H1 (cell line): Measurements from ENCODE around the gene MROH7. TPM values are rescaled to one million over a fixed set of nuclear protein-coding genes. Genes with fewer than 3 reads are reported as not detected.

Experiments
- CHD7 ChIP-seq: fragments of 300-600 bp; sonication (generic); IDR thresholded peaks from 2 replicates; pipeline ENCODE4 v1.7.1; 2012; ENCODE audit warnings: low read length, moderate library complexity, mild to moderate bottlenecking, inconsistent platforms; ENCODE audit not compliant: insufficient replicate concordance
- HDAC6 ChIP-seq: IDR thresholded peaks from one replicate; pipeline ENCODE4 v1.7.1; 2012; ENCODE audit warnings: low read depth, mild to moderate bottlenecking, inconsistent platforms, low read length, moderate library complexity
- KDM1A ChIP-seq: fragments of 200-600, 300-600 bp; sonication (generic); IDR thresholded peaks from 2 replicates; pipeline ENCODE4 v1.7.1; 2016; ENCODE audit warnings: mild to moderate bottlenecking, low read length, borderline replicate concordance
- PHF8 ChIP-seq: fragments of 200-600 bp; sonication (generic); conservative IDR thresholded peaks from 2 replicates; pipeline ENCODE4 v1.7.1; 2012; ENCODE audit warnings: low read depth, mild to moderate bottlenecking, inconsistent platforms, low read length, moderate library complexity
- SIX5 ChIP-seq: IDR thresholded peaks from 2 replicates; pipeline ENCODE4 v1.6.1; 2011; ENCODE audit warnings: mild to moderate bottlenecking, low read depth, low read length
- TBP ChIP-seq: IDR thresholded peaks from 2 replicates; pipeline ENCODE4 v1.6.1; 2011; ENCODE audit warnings: low read depth, low read length, improper control_type of control experiment
- TEAD4 ChIP-seq: IDR thresholded peaks from 2 replicates; pipeline ENCODE4 v1.6.1; 2012; ENCODE audit warnings: low read depth, low read length, inconsistent platforms, mixed read lengths
- polyA plus RNA-seq, 7 experiments: library from polyadenylated mRNA; depleted of rRNA in 3 of 7; stranded (reverse) in 5 of 7; unstranded in 2 of 7; fragments of >200 nt in 5 of 7; fragments of 200-250 nt in 2 of 7; gene quantifications; 1 replicate in 5 of 7; 2 replicates in 1 of 7; 4 replicates in 1 of 7; pipeline versions ENCODE4 v1.2.1 to v1.2.3, GENCODE V29; 2011 to 2013; ENCODE audit warnings: missing spikeins in 2 of 7, mixed read lengths in 2 of 7
- total RNA-seq: library from RNA; stranded (reverse); fragmentation: NEBNext Ultra II Directional; extraction: Animal tissue kit (Norgen Biotek cat#: 25700); gene quantifications from 2 replicates; pipeline ENCODE4 v1.2.1, GENCODE V29; 2021
- TF ChIP-seq, protein P1 (sequence below): IDR thresholded peaks from 2 replicates; pipeline ENCODE4 v1.6.1; 2012; ENCODE audit warnings: inconsistent platforms
- TF ChIP-seq, protein P2 (sequence below): IDR thresholded peaks from 2 replicates; pipeline ENCODE4 v1.6.1; 2011; ENCODE audit warnings: low read length, improper control_type of control experiment

Gene MROH7
- total and polyA plus RNA-seq, 2 of the 8 experiments (the other 6 are each of a cell fraction or from before 2014, with no cell fraction given), result 0.07 to 0.20 TPM

- no peak for TF ChIP-seq CHD7
- no peak for TF ChIP-seq PHF8
- no peak for TF ChIP-seq HDAC6
- TF ChIP-seq TBP, result no peak
- TF ChIP-seq, protein P1, sequence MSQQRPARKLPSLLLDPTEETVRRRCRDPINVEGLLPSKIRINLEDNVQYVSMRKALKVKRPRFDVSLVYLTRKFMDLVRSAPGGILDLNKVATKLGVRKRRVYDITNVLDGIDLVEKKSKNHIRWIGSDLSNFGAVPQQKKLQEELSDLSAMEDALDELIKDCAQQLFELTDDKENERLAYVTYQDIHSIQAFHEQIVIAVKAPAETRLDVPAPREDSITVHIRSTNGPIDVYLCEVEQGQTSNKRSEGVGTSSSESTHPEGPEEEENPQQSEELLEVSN, result no peak
- TF ChIP-seq, protein P2, sequence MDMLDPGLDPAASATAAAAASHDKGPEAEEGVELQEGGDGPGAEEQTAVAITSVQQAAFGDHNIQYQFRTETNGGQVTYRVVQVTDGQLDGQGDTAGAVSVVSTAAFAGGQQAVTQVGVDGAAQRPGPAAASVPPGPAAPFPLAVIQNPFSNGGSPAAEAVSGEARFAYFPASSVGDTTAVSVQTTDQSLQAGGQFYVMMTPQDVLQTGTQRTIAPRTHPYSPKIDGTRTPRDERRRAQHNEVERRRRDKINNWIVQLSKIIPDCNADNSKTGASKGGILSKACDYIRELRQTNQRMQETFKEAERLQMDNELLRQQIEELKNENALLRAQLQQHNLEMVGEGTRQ, result no peak
- no peak for TF ChIP-seq KDM1A
- TF ChIP-seq SIX5, result no peak
- no peak for TF ChIP-seq TEAD4
These were observed 100.7 kb downstream of the MROH7 start (continued) for GRCh38 chr1:54742282-54742681.
